Measurements from ENCODE around the gene VDAC2. TPM values are rescaled to one million over a fixed set of nuclear protein-coding genes. Genes with fewer than 3 reads are reported as not detected.
"Not testable (repeated sequence)": the region's sequence is repeated elsewhere in the genome, so short reads cannot be mapped to it uniquely, and the experiment has no call there.

VDAC2 gene
- total RNA-seq, 1 donor from 2014 or later: 14.4 TPM

- no peaks in the 10 kb centered on the region for H3K27me3 ChIP-seq
- no peaks in the 10 kb centered on the region for H3K9me3 ChIP-seq
- TF ChIP-seq CTCF (IDR thresholded peaks at IDR 0.05): no peak
- peak overlapping the region; percentile 43 to 53 for H3K27ac ChIP-seq
- H3K4me3 ChIP-seq: peak overlapping the region in 1 of 2 donors; percentile 32
- no peaks in the 10 kb centered on the region for H3K36me3 ChIP-seq
- peaks cover 0 to 8% of the 10 kb centered on the region in 2 donors for H3K4me1 ChIP-seq
- intact Hi-C loops (cut with DNase I): no loop called here
- DNase-seq (ENCODE audit: low spot score in 2 of 2): peak in 1 of 2 donors; percentile 85
Observed at GRCh38 chr10:75191821-75192568, 18.6 kb upstream of the VDAC2 start.

- intact Hi-C loops (cut with DNase I); H3K4me1 ChIP-seq; H3K27ac ChIP-seq; H3K36me3 ChIP-seq; H3K4me3 ChIP-seq; H3K9me3 ChIP-seq; H3K27me3 ChIP-seq: not testable (repeated sequence)
- DNase-seq (ENCODE audit: low spot score in 2 of 2): peak in 1 of 2 donors; percentile 22
Observed at GRCh38 chr10:75194625-75195024, 16.0 kb upstream of the VDAC2 start.

DNA sequence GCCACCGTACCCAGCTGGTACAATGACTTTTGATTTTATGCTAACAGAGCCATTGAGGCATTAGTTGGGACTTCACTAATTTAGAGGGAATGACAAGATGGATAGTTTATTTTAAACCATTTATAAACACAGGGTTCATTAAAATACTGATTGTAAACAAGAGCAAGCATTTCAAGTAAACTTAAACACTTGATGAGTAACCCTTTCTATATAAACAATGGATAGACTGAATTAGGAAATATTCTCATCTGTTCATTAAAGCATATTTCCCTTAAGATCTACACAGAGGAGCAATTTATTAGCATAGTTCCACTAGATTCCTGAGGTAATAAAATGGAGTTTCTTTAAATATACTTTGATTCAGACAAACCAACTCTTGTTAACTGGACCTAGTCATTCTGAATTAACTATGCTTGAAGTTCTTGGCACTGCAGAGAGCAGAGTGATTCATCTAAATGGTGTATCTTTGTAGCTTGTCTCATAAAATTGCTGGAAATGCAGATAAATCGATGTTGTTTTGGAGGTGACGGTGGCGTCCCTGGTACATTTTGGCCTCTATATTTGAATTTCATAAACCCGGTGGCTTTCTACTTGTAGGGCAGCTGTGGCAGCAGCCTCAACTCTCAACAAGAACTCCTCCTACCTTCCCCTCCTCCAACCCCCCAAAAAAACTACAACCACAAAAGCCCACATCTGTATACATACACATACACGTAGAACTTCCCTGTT lies 15.4 kb upstream of the VDAC2 start:
- intact Hi-C loops (cut with DNase I): no loop called here
- peak in 1 of 2 donors; percentile 22 for DNase-seq (ENCODE audit: low spot score in 2 of 2)
- no peak overlapping the region for H3K27ac ChIP-seq

DNA sequence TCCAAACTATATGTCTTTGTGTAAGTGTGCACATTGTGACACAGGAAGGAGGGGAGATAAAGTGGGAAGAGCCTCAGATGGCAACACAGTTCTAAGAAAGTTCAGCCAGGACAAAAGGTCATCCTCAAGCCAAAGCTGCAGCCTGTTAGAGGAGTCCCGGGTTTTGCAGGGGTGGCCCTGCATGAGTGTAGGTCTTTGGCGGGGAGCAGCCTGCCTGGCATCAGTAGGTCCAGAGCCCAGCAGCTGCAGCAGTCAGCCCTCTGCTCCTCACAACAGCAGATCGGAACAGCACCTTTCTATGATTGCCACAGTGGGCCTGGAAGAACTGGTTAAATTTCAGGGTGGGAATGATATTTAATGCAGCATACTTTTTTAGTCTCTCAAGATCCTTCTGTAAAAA lies 13.5 kb upstream of the VDAC2 start:
- Histone ChIP-seq H3K27me3 (no peaks in the 10 kb centered on the region), H3K27ac (no peak overlapping the region), H3K9me3 (no peaks in the 10 kb centered on the region), H3K4me1 (peaks cover 0 to 4% of the 10 kb centered on the region in 2 donors), H3K4me3 (no peak overlapping the region), H3K36me3 (no peaks in the 10 kb centered on the region)
- DNase-seq (ENCODE audit: low spot score in 2 of 2): no peak
- intact Hi-C loops (cut with DNase I): no loop called here
- no peak for TF ChIP-seq CTCF (IDR thresholded peaks at IDR 0.05)

More for the DNA sequence above, 15.4 kb upstream of the VDAC2 start:
- no peak overlapping the region for H3K4me3 ChIP-seq
- H3K4me1 ChIP-seq: peaks cover 0 to 8% of the 10 kb centered on the region in 2 donors
- no peaks in the 10 kb centered on the region for H3K36me3 ChIP-seq
- TF ChIP-seq CTCF (IDR thresholded peaks at IDR 0.05): no peak
- no peaks in the 10 kb centered on the region for H3K27me3 ChIP-seq
- no peaks in the 10 kb centered on the region for H3K9me3 ChIP-seq

DNA sequence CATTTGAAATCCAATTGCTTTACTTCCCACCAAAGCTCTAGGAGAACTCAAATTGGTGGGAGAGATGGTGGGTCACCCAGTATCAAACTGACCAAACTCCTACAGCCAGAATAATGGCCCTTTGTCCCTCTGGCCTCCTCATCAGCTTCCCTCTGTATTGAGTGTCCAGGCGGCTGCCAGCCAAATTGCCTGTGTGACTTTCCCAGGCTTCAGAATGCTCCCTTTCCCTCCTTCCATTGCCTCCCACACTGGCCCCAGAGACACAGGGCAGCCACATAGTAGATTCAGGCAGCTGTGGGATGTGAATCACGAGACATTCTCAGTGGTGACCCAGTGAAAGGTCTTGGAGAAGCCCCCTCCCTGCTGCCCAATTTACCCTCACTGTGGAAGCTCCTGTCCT lies 12.7 kb upstream of the VDAC2 start:
- no peaks in the 10 kb centered on the region for H3K27me3 ChIP-seq
- intact Hi-C loops (cut with DNase I): no loop called here
- DNase-seq (ENCODE audit: low spot score in 2 of 2): peak in 1 of 2 donors; percentile 28
- TF ChIP-seq CTCF (IDR thresholded peaks at IDR 0.05): no peak
- no peak overlapping the region for H3K4me3 ChIP-seq
- no peak overlapping the region for H3K27ac ChIP-seq
- no peaks in the 10 kb centered on the region for H3K36me3 ChIP-seq
- H3K4me1 ChIP-seq: peaks cover 5 to 6% of the 10 kb centered on the region in 2 donors
- no peaks in the 10 kb centered on the region for H3K9me3 ChIP-seq

DNA sequence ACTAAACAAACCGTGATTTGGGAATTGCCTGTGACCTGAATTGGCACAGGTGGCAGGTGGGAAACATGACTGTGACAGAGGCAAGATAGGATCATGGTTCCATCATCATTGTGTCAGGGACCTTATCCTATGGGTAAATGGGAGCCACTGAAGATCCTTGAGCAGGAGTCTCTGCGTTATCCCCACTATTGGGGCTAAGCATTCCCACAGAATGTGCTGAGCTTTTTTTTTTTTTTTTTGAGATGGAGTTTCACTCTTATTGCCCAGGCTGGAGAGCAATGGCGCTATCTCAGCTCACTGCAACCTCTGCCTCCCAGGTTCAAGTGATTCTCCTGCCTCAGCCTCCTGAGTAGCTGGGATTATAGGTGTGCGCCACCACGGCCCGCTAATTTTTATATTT lies 10.6 kb upstream of the VDAC2 start:
- H3K4me1 ChIP-seq; H3K27me3 ChIP-seq; H3K9me3 ChIP-seq; H3K27ac ChIP-seq; H3K4me3 ChIP-seq; H3K36me3 ChIP-seq; intact Hi-C loops (cut with DNase I): not testable (repeated sequence)
- DNase-seq (ENCODE audit: low spot score in 2 of 2): peak in 1 of 2 donors; percentile 15

Data from ascending aorta (tissue), 2 donors.